GM21367 (cell line): ENCODE data around the gene PSORS1C1.
"Not testable (repeated sequence)": the region's sequence is repeated elsewhere in the genome, so short reads cannot be mapped to it uniquely, and the experiment has no call there.

ENCODE experiments used
- ATAC-seq: cut with Tn5 transposase; IDR thresholded peaks from one replicate; pipeline ENCODE4 v1.9.1; 2021; ENCODE audit not compliant: unreplicated experiment

The PSORS1C1 gene

GRCh38 chr6:31174378-31174777 lies 59.8 kb downstream of the PSORS1C1 start:
- ATAC-seq = no peak

- no peak for ATAC-seq
Observed at GRCh38 chr6:31175971-31176370, 61.4 kb downstream of the PSORS1C1 start.

- ATAC-seq = no peak
Observed at GRCh38 chr6:31178143-31179041, 63.8 kb downstream of the PSORS1C1 start.

- ATAC-seq = no peak
Observed at GRCh38 chr6:31179042-31179386, 64.4 kb downstream of the PSORS1C1 start.

- ATAC-seq = no peak
Observed at GRCh38 chr6:31179896-31180295, 65.3 kb downstream of the PSORS1C1 start.

GRCh38 chr6:31180500-31180899 lies 65.9 kb downstream of the PSORS1C1 start:
- ATAC-seq = no peak

GRCh38 chr6:31183287-31183686 lies 68.7 kb downstream of the PSORS1C1 start:
- not testable (repeated sequence) for ATAC-seq

GRCh38 chr6:31183859-31184258 lies 69.3 kb downstream of the PSORS1C1 start:
- not testable (repeated sequence) for ATAC-seq

- ATAC-seq = not testable (repeated sequence)
Observed at GRCh38 chr6:31185695-31186051, 71.1 kb downstream of the PSORS1C1 start.

GRCh38 chr6:31186052-31186734 lies 71.6 kb downstream of the PSORS1C1 start:
- no peak for ATAC-seq

- ATAC-seq = no peak
Observed at GRCh38 chr6:31187780-31188194, 73.2 kb downstream of the PSORS1C1 start.

- ATAC-seq = not testable (repeated sequence)
Observed at GRCh38 chr6:31189223-31189622, 74.6 kb downstream of the PSORS1C1 start.
